Measurements from ENCODE around the gene NUDT19. TPM values are rescaled to one million over a fixed set of nuclear protein-coding genes. Genes with fewer than 3 reads are reported as not detected.

The NUDT19 gene
- total RNA-seq, 2 donors from 2014 or later: 9.1 to 18.0 TPM

DNA sequence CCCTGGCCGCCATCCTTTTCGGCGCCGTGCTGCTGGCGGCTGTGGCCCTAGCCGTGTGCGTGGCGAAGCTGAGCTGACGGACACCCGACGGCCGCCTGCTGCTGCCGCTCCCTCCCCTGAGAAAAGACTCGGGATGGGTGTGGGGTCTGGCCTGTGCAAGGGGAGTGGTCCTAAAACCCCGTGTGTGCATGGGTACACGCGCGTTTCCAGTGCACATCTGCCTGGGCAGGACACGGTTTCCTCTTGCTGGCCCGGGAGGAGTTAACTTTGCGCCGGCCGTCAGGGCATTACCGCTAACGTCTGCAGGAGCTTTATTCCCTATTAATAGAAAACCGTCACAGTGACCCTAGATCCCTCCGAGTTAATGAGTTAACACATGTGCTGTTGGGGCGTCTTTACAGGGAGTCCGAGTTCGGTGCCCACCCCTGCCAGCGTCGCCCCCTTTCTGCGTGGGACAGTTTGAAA is 14.7 kb upstream of the NUDT19 start:
- no peaks in the 10 kb centered on the region for H3K27me3 ChIP-seq
- DNase-seq (ENCODE audit: low spot score): no peak
- H3K4me1 ChIP-seq: peaks cover 0 to 40% of the 10 kb centered on the region in 2 donors
- H3K36me3 ChIP-seq: no peaks in the 10 kb centered on the region
- TF ChIP-seq, protein P1, sequence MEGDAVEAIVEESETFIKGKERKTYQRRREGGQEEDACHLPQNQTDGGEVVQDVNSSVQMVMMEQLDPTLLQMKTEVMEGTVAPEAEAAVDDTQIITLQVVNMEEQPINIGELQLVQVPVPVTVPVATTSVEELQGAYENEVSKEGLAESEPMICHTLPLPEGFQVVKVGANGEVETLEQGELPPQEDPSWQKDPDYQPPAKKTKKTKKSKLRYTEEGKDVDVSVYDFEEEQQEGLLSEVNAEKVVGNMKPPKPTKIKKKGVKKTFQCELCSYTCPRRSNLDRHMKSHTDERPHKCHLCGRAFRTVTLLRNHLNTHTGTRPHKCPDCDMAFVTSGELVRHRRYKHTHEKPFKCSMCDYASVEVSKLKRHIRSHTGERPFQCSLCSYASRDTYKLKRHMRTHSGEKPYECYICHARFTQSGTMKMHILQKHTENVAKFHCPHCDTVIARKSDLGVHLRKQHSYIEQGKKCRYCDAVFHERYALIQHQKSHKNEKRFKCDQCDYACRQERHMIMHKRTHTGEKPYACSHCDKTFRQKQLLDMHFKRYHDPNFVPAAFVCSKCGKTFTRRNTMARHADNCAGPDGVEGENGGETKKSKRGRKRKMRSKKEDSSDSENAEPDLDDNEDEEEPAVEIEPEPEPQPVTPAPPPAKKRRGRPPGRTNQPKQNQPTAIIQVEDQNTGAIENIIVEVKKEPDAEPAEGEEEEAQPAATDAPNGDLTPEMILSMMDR (IDR thresholded peaks at IDR 0.05): no peak
- peak overlapping the region; percentile 91 to 92 for H3K27ac ChIP-seq
- H3K4me3 ChIP-seq: peak overlapping the region; percentile 86 to 99
- no peaks in the 10 kb centered on the region for H3K9me3 ChIP-seq

DNA sequence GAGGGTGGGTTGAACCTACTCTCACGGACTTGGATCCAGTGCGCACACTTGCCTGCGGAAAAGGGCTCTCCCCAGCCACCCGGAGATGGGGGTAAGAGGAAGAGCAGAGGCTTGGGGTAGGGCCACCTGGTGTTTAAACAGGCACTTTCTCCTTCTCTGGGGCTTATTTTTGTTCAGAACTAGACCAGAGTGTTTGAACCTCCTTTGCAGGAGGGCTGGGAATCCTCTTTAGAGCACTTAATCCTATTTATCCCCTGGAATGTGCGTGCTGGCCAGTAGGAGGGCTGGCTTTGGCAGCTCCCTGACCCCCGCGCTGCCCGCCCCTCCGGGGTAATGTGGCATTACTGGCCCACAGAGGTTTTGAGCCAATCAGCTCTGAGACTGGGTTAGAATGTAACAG is 14.0 kb upstream of the NUDT19 start:
- DNase-seq (ENCODE audit: low spot score): no peak
- H3K27me3 ChIP-seq: no peaks in the 10 kb centered on the region
- TF ChIP-seq, protein P1 (IDR thresholded peaks at IDR 0.05): peak in 1 of 2 donors; percentile 17
- H3K27ac ChIP-seq: peak overlapping the region; percentile 91 to 92
- H3K4me3 ChIP-seq: peak overlapping the region; percentile 3 to 86
- no peaks in the 10 kb centered on the region for H3K9me3 ChIP-seq
- H3K4me1 ChIP-seq: peaks cover 0 to 32% of the 10 kb centered on the region in 2 donors
- H3K36me3 ChIP-seq: no peaks in the 10 kb centered on the region

DNA sequence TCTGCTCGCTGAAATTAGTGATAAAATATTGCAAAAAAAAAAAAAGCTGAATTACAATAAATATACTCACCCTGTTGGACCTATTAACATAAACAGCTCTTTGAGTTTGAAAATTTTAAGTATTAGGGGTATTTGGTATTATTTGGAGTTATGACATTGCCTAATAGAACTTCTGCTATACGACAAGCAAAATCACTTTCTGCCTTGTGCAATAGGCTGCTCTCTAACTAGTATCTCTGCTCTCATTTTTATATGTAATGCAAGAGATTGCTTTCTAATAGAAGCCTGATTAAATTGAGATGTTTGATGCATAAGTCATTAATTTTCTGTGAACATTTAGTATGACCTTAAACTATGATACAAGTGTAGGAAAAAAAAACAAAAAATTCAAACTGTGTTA is 10.6 kb upstream of the NUDT19 start:
- DNase-seq (ENCODE audit: low spot score): no peak
- H3K27ac ChIP-seq: no peak overlapping the region
- TF ChIP-seq, protein P1 (IDR thresholded peaks at IDR 0.05): no peak
- H3K9me3 ChIP-seq: no peaks in the 10 kb centered on the region
- H3K27me3 ChIP-seq: no peaks in the 10 kb centered on the region
- no peaks in the 10 kb centered on the region for H3K36me3 ChIP-seq
- H3K4me3 ChIP-seq: no peak overlapping the region
- H3K4me1 ChIP-seq: peaks cover 0 to 10% of the 10 kb centered on the region in 2 donors

DNA sequence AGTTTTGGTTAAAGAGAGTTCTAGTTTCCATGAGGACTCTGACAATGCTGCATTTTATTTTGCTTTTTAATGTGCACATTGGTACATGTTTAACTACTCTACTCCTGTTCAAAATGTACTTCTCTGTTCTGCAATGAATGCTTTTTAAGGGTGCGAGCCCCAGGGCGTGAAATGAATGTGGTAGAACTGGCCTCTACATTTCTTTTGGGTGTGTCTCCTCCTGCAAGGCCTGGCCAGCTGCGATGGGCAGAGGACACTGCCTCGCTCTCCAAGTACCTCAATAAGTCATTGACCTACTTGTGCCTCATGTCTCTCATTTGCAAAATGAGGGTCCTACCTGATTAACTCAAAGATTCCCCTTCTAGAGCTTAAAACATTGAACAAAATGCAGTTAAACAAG is 9.3 kb upstream of the NUDT19 start:
- Histone ChIP-seq H3K4me3 (no peak overlapping the region), H3K27ac (no peak overlapping the region), H3K27me3 (no peaks in the 10 kb centered on the region), H3K4me1 (no peaks in the 10 kb centered on the region), H3K36me3 (no peaks in the 10 kb centered on the region), H3K9me3 (no peaks in the 10 kb centered on the region)
- TF ChIP-seq, protein P1 (IDR thresholded peaks at IDR 0.05): no peak
- no peak for DNase-seq (ENCODE audit: low spot score)

DNA sequence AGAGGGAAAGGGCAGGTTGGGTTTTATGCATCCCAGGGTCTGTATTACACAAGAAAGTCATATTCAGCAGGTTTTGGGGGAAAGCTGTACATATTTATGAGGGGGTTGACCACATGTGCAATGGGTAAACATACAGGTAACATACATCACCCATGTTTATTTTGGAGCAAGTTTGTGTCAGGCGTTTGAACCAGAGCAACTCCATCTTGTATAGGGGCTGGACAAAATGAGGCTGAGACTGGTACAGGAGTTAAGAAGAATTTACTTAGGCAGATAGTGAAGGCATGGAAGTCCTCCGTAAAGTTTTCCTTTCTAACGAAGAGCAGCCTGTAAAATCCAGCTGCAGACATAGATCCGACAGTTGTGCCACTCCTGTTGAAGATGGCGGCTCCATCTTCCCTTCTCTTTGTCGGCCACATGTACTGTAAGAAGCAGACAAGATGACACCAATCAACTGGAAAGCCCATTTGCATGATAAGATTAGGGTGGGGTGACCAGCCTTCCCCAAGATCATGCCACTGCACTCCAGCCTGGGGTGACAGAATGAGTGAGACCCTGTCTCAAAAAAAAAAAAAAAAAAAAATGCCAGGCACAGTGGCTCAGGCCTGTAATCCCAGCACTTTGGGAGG is 4.7 kb upstream of the NUDT19 start:
- DNase-seq (ENCODE audit: low spot score): no peak
- H3K27me3 ChIP-seq: no peaks in the 10 kb centered on the region
- TF ChIP-seq, protein P1 (IDR thresholded peaks at IDR 0.05): no peak
- H3K27ac ChIP-seq: no peak overlapping the region
- H3K9me3 ChIP-seq: no peaks in the 10 kb centered on the region
- H3K4me1 ChIP-seq: peaks cover 0 to 14% of the 10 kb centered on the region in 2 donors
- H3K36me3 ChIP-seq: no peaks in the 10 kb centered on the region
- H3K4me3 ChIP-seq: no peak overlapping the region

DNA sequence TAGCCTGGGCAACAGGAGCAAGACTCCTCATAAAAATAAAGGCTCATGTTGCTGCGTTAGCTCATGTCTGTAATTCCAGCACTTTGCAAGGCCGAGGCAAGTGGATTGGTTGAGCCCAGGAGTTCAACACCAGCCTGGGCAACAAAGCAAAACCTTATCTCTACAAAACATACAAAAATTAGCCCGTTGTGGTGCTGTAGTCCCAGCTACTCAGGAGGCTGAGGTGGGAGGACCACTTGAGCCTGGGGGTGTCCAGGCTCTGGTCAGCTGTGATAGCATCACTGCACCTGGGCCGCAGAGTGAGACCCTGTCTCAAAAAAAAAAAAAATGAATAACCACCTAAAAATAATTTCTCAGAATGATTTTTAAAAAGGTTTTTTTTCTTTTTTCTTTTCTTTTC is 3.9 kb upstream of the NUDT19 start:
- peaks cover 0 to 17% of the 10 kb centered on the region in 2 donors for H3K4me1 ChIP-seq
- DNase-seq (ENCODE audit: low spot score): no peak
- H3K27ac ChIP-seq: no peak overlapping the region
- TF ChIP-seq, protein P1 (IDR thresholded peaks at IDR 0.05): no peak
- no peaks in the 10 kb centered on the region for H3K9me3 ChIP-seq
- H3K4me3 ChIP-seq: no peak overlapping the region
- no peaks in the 10 kb centered on the region for H3K36me3 ChIP-seq
- H3K27me3 ChIP-seq: no peaks in the 10 kb centered on the region

All from right atrium auricular region (tissue), 2 donors.